ENCODE results near the gene GRK5. TPM values are rescaled to one million over a fixed set of nuclear protein-coding genes. Genes with fewer than 3 reads are reported as not detected.
A peak's percentile ranks its signal among the peaks of the same experiment; 100 is the strongest.

The GRK5 gene
- total and polyA plus RNA-seq, 9 of the 15 experiments (the other 6 are each of a cell fraction or from before 2014, with no cell fraction given) = 0.46 to 0.83 (median 0.67) TPM; not detected in 2

DNA sequence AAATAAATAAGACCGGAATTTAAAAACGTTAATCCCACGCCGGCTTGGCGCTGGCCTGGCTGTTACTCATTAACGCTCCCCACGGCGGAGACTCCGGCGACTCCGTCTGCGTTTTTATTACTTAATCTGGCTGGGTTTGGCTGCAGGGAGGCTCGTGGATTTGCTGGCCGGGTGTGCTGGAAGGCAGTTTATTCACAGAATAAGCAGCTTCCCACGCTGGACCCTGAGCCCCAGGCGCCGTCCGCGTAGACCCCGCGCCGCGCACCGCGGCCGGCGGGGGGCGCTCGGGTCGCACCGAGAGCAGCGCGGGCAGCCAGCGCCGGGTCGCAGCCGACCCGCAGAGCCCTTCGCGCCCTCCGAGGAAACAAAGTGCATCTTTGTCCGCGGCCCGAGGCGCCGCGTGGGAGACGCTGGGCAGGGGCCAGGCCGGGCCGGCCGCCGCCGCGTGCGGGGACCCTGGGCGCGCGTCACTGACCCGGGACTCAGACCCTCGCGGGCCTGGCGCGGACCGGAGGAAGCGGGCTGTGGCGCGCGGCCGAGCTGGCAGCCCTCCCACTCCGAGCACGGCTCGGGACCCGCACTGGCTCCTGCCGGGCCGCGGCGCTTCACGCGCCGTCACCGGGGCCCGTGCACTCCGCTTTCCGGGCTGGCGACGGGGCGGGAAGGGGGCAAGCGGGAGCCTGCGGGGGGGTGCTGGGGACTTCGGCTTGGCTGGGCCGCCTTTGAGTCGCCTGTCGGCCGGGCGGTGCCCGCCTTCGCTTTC lies 587 bp upstream of the GRK5 start (continued):
- TF ChIP-seq STAT6 (CRISPR knock-in tag; IDR thresholded peaks at IDR 0.05) (no peak), ZFP91 (CRISPR knock-in tag; IDR thresholded peaks at IDR 0.05) (no peak), ZBTB11 (CRISPR knock-in tag; IDR thresholded peaks at IDR 0.05) (0 out of 6 replicates have a peak, but pooled peaks of 1 of the 3 experiments have one; percentile 21), FOSL1 (tag; conservative IDR thresholded peaks at IDR 0.05) (peak; percentile 62), ZNF146 (CRISPR knock-in tag; IDR thresholded peaks at IDR 0.05; ENCODE audit: unreplicated experiment) (no peak), PHF8 (IDR thresholded peaks at IDR 0.05; ENCODE audit: borderline replicate concordance, low read length) (peak; percentile 55; the same call in 1 of the 2 replicates), EGR1 (conservative IDR thresholded peaks at IDR 0.05) (no peak), RBFOX2 (IDR thresholded peaks at IDR 0.05; ENCODE audit: low read depth, low read length) (peak; percentile 72), BRF1 (IDR thresholded peaks at IDR 0.05; ENCODE audit: borderline replicate concordance, extremely low read depth, insufficient read length) (no peak), CEBPB (tag; IDR thresholded peaks at IDR 0.05) (no peak), HOXB6 (CRISPR knock-in tag; IDR thresholded peaks at IDR 0.05; ENCODE audit: borderline replicate concordance) (no peak), ZNF165 (CRISPR knock-in tag; IDR thresholded peaks at IDR 0.05; ENCODE audit: borderline replicate concordance) (no peak)
- TF ChIP-seq, protein P1, sequence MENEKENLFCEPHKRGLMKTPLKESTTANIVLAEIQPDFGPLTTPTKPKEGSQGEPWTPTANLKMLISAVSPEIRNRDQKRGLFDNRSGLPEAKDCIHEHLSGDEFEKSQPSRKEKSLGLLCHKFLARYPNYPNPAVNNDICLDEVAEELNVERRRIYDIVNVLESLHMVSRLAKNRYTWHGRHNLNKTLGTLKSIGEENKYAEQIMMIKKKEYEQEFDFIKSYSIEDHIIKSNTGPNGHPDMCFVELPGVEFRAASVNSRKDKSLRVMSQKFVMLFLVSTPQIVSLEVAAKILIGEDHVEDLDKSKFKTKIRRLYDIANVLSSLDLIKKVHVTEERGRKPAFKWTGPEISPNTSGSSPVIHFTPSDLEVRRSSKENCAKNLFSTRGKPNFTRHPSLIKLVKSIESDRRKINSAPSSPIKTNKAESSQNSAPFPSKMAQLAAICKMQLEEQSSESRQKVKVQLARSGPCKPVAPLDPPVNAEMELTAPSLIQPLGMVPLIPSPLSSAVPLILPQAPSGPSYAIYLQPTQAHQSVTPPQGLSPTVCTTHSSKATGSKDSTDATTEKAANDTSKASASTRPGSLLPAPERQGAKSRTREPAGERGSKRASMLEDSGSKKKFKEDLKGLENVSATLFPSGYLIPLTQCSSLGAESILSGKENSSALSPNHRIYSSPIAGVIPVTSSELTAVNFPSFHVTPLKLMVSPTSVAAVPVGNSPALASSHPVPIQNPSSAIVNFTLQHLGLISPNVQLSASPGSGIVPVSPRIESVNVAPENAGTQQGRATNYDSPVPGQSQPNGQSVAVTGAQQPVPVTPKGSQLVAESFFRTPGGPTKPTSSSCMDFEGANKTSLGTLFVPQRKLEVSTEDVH (IDR thresholded peaks at IDR 0.05; ENCODE audit: low read depth, partially characterized antibody) = no peak
- TF ChIP-seq, protein P2, sequence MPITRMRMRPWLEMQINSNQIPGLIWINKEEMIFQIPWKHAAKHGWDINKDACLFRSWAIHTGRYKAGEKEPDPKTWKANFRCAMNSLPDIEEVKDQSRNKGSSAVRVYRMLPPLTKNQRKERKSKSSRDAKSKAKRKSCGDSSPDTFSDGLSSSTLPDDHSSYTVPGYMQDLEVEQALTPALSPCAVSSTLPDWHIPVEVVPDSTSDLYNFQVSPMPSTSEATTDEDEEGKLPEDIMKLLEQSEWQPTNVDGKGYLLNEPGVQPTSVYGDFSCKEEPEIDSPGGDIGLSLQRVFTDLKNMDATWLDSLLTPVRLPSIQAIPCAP (CRISPR knock-in tag; IDR thresholded peaks at IDR 0.05; ENCODE audit: borderline replicate concordance) = no peak

All from K562 (cell line).